Measurements from ENCODE around the gene PNPLA7.
"Not testable (repeated sequence)": the region's sequence is repeated elsewhere in the genome, so short reads cannot be mapped to it uniquely, and the experiment has no call there.

The PNPLA7 gene

DNA sequence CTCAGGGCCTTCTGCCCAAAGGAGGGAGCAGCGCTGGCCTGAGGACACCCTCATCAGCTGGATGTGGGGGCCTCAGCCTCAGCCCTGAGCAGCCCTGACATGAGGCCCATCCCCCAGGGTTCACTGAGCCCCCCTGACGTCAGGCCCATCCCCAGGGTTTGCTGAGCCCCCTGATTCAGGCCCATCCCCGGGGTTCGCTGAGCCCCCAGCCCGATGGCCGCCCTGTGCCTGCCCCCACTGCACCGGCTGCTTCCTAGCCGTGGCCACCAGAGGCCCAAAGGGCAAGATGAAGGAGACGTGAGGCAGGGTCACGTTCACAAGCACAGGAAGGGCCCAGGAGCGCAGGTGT, 71.6 kb downstream of the PNPLA7 start:
- TF ChIP-seq TAF1 (IDR thresholded peaks at IDR 0.05; ENCODE audit: borderline replicate concordance, low read depth, low read length) (no peak), POLR2AphosphoS5 (IDR thresholded peaks at IDR 0.05; ENCODE audit: low read depth, low read length) (no peak), POLR2A (IDR thresholded peaks at IDR 0.05; ENCODE audit: low read depth, low read length) (no peak)
- FAIRE-seq (no peak), DNase-seq (ENCODE audit: insufficient read length) (no peak)

- FAIRE-seq: no peak
- TF ChIP-seq POLR2A (IDR thresholded peaks at IDR 0.05; ENCODE audit: low read depth, low read length) (no peak), TAF1 (IDR thresholded peaks at IDR 0.05; ENCODE audit: borderline replicate concordance, low read depth, low read length) (no peak), POLR2AphosphoS5 (IDR thresholded peaks at IDR 0.05; ENCODE audit: low read depth, low read length) (no peak)
Measured at GRCh38 chr9:137477778-137478612, 72.2 kb downstream of the PNPLA7 start.

GRCh38 chr9:137476856-137477255, 73.3 kb downstream of the PNPLA7 start:
- TF ChIP-seq POLR2A (IDR thresholded peaks at IDR 0.05; ENCODE audit: low read depth, low read length): no peak
- TF ChIP-seq TAF1 (IDR thresholded peaks at IDR 0.05; ENCODE audit: borderline replicate concordance, low read depth, low read length): no peak
- TF ChIP-seq POLR2AphosphoS5 (IDR thresholded peaks at IDR 0.05; ENCODE audit: low read depth, low read length): no peak
- FAIRE-seq (no peak), DNase-seq (ENCODE audit: insufficient read length) (no peak)

More at GRCh38 chr9:137477778-137478612, 72.2 kb downstream of the PNPLA7 start:
- DNase-seq (ENCODE audit: insufficient read length): no peak

GRCh38 chr9:137475666-137476065, 74.5 kb downstream of the PNPLA7 start:
- no peak for TF ChIP-seq POLR2AphosphoS5 (IDR thresholded peaks at IDR 0.05; ENCODE audit: low read depth, low read length)
- TF ChIP-seq POLR2A (IDR thresholded peaks at IDR 0.05; ENCODE audit: low read depth, low read length): no peak
- TF ChIP-seq TAF1 (IDR thresholded peaks at IDR 0.05; ENCODE audit: borderline replicate concordance, low read depth, low read length): no peak
- FAIRE-seq: no peak
- DNase-seq (ENCODE audit: insufficient read length): no peak

GRCh38 chr9:137474271-137474670, 75.9 kb downstream of the PNPLA7 start:
- TF ChIP-seq POLR2A (IDR thresholded peaks at IDR 0.05; ENCODE audit: low read depth, low read length): no peak
- DNase-seq (ENCODE audit: insufficient read length) (no peak), FAIRE-seq (no peak)

GRCh38 chr9:137470785-137471184, 79.4 kb downstream of the PNPLA7 start:
- no peak for DNase-seq (ENCODE audit: insufficient read length)
- TF ChIP-seq POLR2AphosphoS5 (IDR thresholded peaks at IDR 0.05; ENCODE audit: low read depth, low read length) (no peak), POLR2A (IDR thresholded peaks at IDR 0.05; ENCODE audit: low read depth, low read length) (no peak), TAF1 (IDR thresholded peaks at IDR 0.05; ENCODE audit: borderline replicate concordance, low read depth, low read length) (no peak)
- FAIRE-seq: no peak

- no peak for TF ChIP-seq POLR2A (IDR thresholded peaks at IDR 0.05; ENCODE audit: low read depth, low read length)
- TF ChIP-seq POLR2AphosphoS5 (IDR thresholded peaks at IDR 0.05; ENCODE audit: low read depth, low read length): no peak
- no peak for TF ChIP-seq TAF1 (IDR thresholded peaks at IDR 0.05; ENCODE audit: borderline replicate concordance, low read depth, low read length)
- no peak for FAIRE-seq
- no peak for DNase-seq (ENCODE audit: insufficient read length)
Measured at GRCh38 chr9:137467896-137468295, 82.3 kb downstream of the PNPLA7 start.

DNA sequence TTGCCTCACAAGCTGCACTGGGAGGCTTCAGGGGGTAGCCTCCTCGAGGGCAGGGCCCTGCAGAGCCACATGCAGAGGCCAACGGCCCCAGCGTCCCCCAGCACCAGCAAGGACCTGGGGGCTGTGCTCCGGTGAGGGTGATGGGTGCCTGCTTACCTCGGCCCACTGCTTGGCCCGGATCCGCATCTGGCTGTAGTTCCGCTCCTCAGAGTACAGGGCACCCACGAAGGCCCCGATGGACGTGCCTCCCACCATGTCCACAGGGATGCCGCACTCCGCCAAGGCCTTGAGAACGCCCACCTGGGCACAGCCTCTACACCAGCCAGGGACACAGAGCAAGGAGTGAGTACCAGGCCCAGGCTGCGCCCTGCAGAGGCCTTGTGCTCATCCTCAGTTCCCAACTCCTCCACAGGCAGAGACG, 83.0 kb downstream of the PNPLA7 start:
- FAIRE-seq (no peak), DNase-seq (ENCODE audit: insufficient read length) (no peak)
- TF ChIP-seq TAF1 (IDR thresholded peaks at IDR 0.05; ENCODE audit: borderline replicate concordance, low read depth, low read length): no peak
- no peak for TF ChIP-seq POLR2AphosphoS5 (IDR thresholded peaks at IDR 0.05; ENCODE audit: low read depth, low read length)
- TF ChIP-seq POLR2A (IDR thresholded peaks at IDR 0.05; ENCODE audit: low read depth, low read length): no peak

DNA sequence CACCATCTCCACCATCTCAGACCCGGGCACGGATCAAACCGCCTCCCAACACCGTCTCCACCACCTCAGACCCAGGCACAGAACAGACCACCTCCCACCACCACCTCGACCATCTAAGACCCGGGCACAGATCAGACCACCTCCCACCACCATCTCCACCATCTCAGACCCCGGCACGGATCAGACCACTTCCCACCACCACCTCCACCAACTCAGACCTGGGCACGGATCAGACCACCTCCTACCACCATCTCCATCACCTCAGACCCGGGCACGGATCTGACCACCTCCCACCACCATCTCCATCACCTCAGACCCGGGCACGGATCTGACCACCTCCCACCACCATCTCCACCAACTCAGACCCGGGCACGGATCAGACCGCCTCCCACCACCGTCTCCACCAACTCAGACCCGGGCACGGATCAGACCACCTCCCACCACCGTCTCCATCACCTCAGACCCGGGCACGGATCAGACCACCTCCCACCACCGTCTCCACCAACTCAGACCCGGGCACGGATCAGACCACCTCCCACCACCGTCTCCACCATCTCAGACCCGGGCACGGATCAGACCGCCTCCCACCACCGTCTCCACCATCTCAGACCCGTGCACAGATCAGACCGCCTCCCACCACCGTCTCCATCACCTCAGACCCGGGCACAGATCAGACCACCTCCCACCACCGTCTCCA, 83.7 kb downstream of the PNPLA7 start:
- not testable (repeated sequence) for DNase-seq (ENCODE audit: insufficient read length)

DNA sequence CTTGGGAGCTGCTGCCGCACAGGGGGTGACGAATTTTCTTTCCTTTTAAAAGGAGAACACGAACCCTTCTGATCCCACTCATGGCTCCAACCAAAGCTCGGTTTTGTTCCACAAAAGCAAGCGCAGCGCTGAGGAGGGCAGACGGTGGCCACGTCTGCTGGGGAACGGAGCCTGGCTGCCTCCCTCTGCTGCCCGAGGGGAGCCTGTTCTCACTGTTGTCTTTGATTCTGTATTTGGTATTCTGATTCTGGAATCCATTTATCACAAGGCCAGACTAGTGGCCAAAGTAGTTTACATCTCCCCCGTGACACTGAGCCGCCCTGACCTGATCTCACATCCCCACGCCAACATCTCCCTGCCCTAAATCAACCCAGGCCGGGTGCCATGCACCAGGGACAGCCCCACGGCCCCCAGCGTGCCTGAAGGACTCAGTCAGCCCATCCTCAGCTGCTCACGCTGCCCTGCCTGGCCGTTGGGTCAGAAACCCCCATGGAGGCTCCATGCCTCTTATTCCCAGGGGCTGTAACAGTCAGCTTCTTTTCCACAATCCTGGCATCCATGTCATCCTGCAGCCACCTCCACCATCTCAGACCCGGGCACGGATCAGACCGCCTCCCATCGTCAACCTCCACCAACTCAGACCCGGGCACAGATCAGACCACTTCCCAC, 84.3 kb downstream of the PNPLA7 start:
- TF ChIP-seq POLR2A (IDR thresholded peaks at IDR 0.05; ENCODE audit: low read depth, low read length): no peak
- no peak for DNase-seq (ENCODE audit: insufficient read length)
- no peak for FAIRE-seq

More for the DNA sequence above, 83.7 kb downstream of the PNPLA7 start:
- not testable (repeated sequence) for FAIRE-seq

- no peak for TF ChIP-seq POLR2AphosphoS5 (IDR thresholded peaks at IDR 0.05; ENCODE audit: low read depth, low read length)
- TF ChIP-seq POLR2A (IDR thresholded peaks at IDR 0.05; ENCODE audit: low read depth, low read length): no peak
- TF ChIP-seq TAF1 (IDR thresholded peaks at IDR 0.05; ENCODE audit: borderline replicate concordance, low read depth, low read length): no peak
- FAIRE-seq (no peak), DNase-seq (ENCODE audit: insufficient read length) (no peak)
Measured at GRCh38 chr9:137465000-137465719, 85.0 kb downstream of the PNPLA7 start.

Data from GM12892 (cell line).